ENCODE measurements around the gene DONSON.

DONSON gene

GRCh38 chr21:33566514-33566913 is 22.0 kb downstream of the DONSON start:
- peaks cover 76% of the 10 kb centered on the region for H3K36me3 ChIP-seq (ENCODE audit: low read length)
- peaks cover 25% of the 10 kb centered on the region for H3K79me2 ChIP-seq (ENCODE audit: insufficient read depth, low read length)
- H3K9ac ChIP-seq (ENCODE audit: low read length), result no peak overlapping the region

GRCh38 chr21:33562389-33562788 is 26.1 kb downstream of the DONSON start:
- no peak overlapping the region for H3K4me2 ChIP-seq (ENCODE audit: low read depth, low read length, poor library complexity, severe bottlenecking)
- peaks cover 55% of the 10 kb centered on the region for H4K20me1 ChIP-seq (ENCODE audit: low read depth, low read length)
- TF ChIP-seq CTCF (IDR thresholded peaks at IDR 0.05; ENCODE audit: insufficient read depth, low read length, poor library complexity, severe bottlenecking), result no peak
- no peak for TF ChIP-seq EZH2phosphoT487 (conservative IDR thresholded peaks at IDR 0.05; ENCODE audit: low read length)
- H3K79me2 ChIP-seq (ENCODE audit: insufficient read depth, low read length), result peaks cover 60% of the 10 kb centered on the region
- peaks cover 84% of the 10 kb centered on the region for H3K36me3 ChIP-seq (ENCODE audit: low read length)
- H3K27ac ChIP-seq (ENCODE audit: low read depth, low read length), result no peak overlapping the region
- H3K4me3 ChIP-seq (ENCODE audit: insufficient read depth, low read length, poor library complexity, severe bottlenecking), result no peak overlapping the region
- no peaks in the 10 kb centered on the region for H3K9me2 ChIP-seq (replicated peaks; ENCODE audit: insufficient read depth, low read length)
- no peak overlapping the region for H2AFZ ChIP-seq (ENCODE audit: low read depth, low read length, severe bottlenecking)
- H3K9me3 ChIP-seq (ENCODE audit: insufficient read depth, low read length), result no peaks in the 10 kb centered on the region
- H3K9ac ChIP-seq (ENCODE audit: low read length), result no peak overlapping the region
- peaks cover 58% of the 10 kb centered on the region; the same call in 1 of the 2 replicates for H3F3A ChIP-seq (ENCODE audit: insufficient read depth)
- no peaks in the 10 kb centered on the region for H3K27me3 ChIP-seq (ENCODE audit: low read length)

More at GRCh38 chr21:33566514-33566913, 22.0 kb downstream of the DONSON start:
- TF ChIP-seq CTCF (IDR thresholded peaks at IDR 0.05; ENCODE audit: insufficient read depth, low read length, poor library complexity, severe bottlenecking), result no peak
- TF ChIP-seq EZH2phosphoT487 (conservative IDR thresholded peaks at IDR 0.05; ENCODE audit: low read length), result no peak
- no peak overlapping the region for H3K4me2 ChIP-seq (ENCODE audit: low read depth, low read length, poor library complexity, severe bottlenecking)
- no peaks in the 10 kb centered on the region for H3K9me3 ChIP-seq (ENCODE audit: insufficient read depth, low read length)
- H3K9me2 ChIP-seq (replicated peaks; ENCODE audit: insufficient read depth, low read length), result no peaks in the 10 kb centered on the region
- peaks cover 20% of the 10 kb centered on the region for H4K20me1 ChIP-seq (ENCODE audit: low read depth, low read length)
- H3K4me3 ChIP-seq (ENCODE audit: insufficient read depth, low read length, poor library complexity, severe bottlenecking), result no peak overlapping the region
- no peaks in the 10 kb centered on the region for H3K27me3 ChIP-seq (ENCODE audit: low read length)
- H3F3A ChIP-seq (ENCODE audit: insufficient read depth), result peaks cover 64% of the 10 kb centered on the region
- no peak overlapping the region for H3K27ac ChIP-seq (ENCODE audit: low read depth, low read length)
- no peak overlapping the region for H2AFZ ChIP-seq (ENCODE audit: low read depth, low read length, severe bottlenecking)

- no peak overlapping the region for H3K4me2 ChIP-seq (ENCODE audit: low read depth, low read length, poor library complexity, severe bottlenecking)
- H3K27me3 ChIP-seq (ENCODE audit: low read length), result no peaks in the 10 kb centered on the region
- H2AFZ ChIP-seq (ENCODE audit: low read depth, low read length, severe bottlenecking), result no peak overlapping the region
- H3K4me3 ChIP-seq (ENCODE audit: insufficient read depth, low read length, poor library complexity, severe bottlenecking), result no peak overlapping the region
- no peaks in the 10 kb centered on the region for H3K9me2 ChIP-seq (replicated peaks; ENCODE audit: insufficient read depth, low read length)
- H4K20me1 ChIP-seq (ENCODE audit: low read depth, low read length), result peaks cover 56% of the 10 kb centered on the region
- peaks cover 70% of the 10 kb centered on the region for H3K79me2 ChIP-seq (ENCODE audit: insufficient read depth, low read length)
- TF ChIP-seq CTCF (IDR thresholded peaks at IDR 0.05; ENCODE audit: insufficient read depth, low read length, poor library complexity, severe bottlenecking), result no peak
- no peak for TF ChIP-seq EZH2phosphoT487 (conservative IDR thresholded peaks at IDR 0.05; ENCODE audit: low read length)
- no peak overlapping the region for H3K27ac ChIP-seq (ENCODE audit: low read depth, low read length)
- H3K36me3 ChIP-seq (ENCODE audit: low read length), result peaks cover 87% of the 10 kb centered on the region
- H3F3A ChIP-seq (ENCODE audit: insufficient read depth), result peaks cover 55% of the 10 kb centered on the region; the same call in 1 of the 2 replicates
- H3K9me3 ChIP-seq (ENCODE audit: insufficient read depth, low read length), result no peaks in the 10 kb centered on the region
- no peak overlapping the region for H3K9ac ChIP-seq (ENCODE audit: low read length)
Observed at GRCh38 chr21:33561373-33561772, 27.1 kb downstream of the DONSON start.
